NCI-H187 (cell line): ENCODE measurements around the gene UCP3.
A peak's percentile ranks its signal among the peaks of the same experiment; 100 is the strongest.

Source experiments
- DNase-seq, 2 experiments: peaks; one replicate each; lab custom pipeline; 2025; lab: John Stamatoyannopoulos, UW

Gene UCP3

GRCh38 chr11:73951797-73952196 lies 57.1 kb downstream of the UCP3 start:
- DNase-seq, result peak in 1 of 2 experiments; percentile 23

GRCh38 chr11:73950869-73951710 lies 57.8 kb downstream of the UCP3 start, which contains the start of gene DNAJB13:
Gene DNAJB13, plus strand, starts transcription at chr11:73951026. Its CDS starts 44 bp downstream, at chr11:73951070.
- no peak for DNase-seq
